GM12875 (cell line): ENCODE data around the gene ENO2.
"Not testable (repeated sequence)": the region's sequence is repeated elsewhere in the genome, so short reads cannot be mapped to it uniquely, and the experiment has no call there.

Source experiments
- H3K4me3 ChIP-seq: one replicate; pipeline ENCODE4 v1.5.1; 2011; ENCODE audit warnings: low read depth, low read length, control low read depth
- TF ChIP-seq, protein P1 (sequence below): IDR thresholded peaks from 2 replicates; pipeline ENCODE4 v1.5.1; 2011; ENCODE audit warnings: low read depth, mild to moderate bottlenecking, control low read depth, inconsistent platforms, low read length, moderate library complexity, borderline replicate concordance; ENCODE audit not compliant: insufficient read depth

ENO2 gene

GRCh38 chr12:6869049-6870021 is 45.0 kb upstream of the ENO2 start:
- TF ChIP-seq, protein P1, sequence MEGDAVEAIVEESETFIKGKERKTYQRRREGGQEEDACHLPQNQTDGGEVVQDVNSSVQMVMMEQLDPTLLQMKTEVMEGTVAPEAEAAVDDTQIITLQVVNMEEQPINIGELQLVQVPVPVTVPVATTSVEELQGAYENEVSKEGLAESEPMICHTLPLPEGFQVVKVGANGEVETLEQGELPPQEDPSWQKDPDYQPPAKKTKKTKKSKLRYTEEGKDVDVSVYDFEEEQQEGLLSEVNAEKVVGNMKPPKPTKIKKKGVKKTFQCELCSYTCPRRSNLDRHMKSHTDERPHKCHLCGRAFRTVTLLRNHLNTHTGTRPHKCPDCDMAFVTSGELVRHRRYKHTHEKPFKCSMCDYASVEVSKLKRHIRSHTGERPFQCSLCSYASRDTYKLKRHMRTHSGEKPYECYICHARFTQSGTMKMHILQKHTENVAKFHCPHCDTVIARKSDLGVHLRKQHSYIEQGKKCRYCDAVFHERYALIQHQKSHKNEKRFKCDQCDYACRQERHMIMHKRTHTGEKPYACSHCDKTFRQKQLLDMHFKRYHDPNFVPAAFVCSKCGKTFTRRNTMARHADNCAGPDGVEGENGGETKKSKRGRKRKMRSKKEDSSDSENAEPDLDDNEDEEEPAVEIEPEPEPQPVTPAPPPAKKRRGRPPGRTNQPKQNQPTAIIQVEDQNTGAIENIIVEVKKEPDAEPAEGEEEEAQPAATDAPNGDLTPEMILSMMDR, result peak; percentile 88
- peak overlapping the region; percentile 99 for H3K4me3 ChIP-seq

- H3K4me3 ChIP-seq, result not testable (repeated sequence)
These were observed 44.1 kb upstream of the ENO2 start for GRCh38 chr12:6870304-6870703.

DNA sequence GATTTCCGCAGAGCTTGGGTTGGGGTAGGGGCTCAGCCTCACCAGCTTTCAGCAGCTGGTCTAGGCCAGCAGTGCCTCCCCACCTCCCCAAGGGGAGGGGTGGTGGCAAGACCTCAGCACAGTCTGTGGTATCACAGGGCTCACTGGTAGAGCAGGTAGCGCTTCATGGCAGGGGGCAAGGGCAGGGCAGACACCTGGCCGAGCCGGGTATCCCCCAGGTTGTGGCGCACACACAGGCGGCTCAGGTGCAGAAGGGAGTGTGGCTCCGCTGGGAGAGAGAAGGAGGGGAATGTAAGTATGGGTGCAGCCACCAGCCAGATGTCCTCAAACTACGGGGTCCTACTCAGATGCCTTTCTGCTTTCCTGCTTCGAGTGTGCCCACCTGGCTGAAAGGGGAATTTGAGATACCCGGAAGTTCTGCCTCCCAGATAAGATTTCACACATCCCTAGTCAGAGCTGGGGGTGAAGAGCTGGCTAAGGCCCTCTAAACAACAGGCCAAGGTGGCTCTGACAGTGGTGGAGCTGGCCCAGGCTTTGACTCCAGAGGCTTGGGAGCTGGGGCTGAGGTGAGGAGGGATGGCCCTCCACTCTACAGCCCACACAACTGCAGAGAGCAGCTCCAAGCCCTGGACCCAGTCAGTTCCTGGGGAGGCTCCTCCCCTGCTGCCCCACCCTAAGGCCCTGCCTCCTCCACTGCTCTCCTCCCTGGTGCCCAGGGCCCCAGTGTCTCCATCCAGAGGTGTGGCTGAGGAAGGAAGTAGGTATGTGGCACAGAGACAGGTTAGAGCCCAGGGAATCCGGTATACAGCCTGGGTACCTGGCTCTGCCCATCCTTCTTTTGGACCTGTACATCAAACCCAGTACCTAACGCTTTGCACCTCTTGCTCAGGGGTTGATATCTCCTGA is 43.1 kb upstream of the ENO2 start:
- H3K4me3 ChIP-seq, result no peak overlapping the region
- TF ChIP-seq, protein P1, result no peak

DNA sequence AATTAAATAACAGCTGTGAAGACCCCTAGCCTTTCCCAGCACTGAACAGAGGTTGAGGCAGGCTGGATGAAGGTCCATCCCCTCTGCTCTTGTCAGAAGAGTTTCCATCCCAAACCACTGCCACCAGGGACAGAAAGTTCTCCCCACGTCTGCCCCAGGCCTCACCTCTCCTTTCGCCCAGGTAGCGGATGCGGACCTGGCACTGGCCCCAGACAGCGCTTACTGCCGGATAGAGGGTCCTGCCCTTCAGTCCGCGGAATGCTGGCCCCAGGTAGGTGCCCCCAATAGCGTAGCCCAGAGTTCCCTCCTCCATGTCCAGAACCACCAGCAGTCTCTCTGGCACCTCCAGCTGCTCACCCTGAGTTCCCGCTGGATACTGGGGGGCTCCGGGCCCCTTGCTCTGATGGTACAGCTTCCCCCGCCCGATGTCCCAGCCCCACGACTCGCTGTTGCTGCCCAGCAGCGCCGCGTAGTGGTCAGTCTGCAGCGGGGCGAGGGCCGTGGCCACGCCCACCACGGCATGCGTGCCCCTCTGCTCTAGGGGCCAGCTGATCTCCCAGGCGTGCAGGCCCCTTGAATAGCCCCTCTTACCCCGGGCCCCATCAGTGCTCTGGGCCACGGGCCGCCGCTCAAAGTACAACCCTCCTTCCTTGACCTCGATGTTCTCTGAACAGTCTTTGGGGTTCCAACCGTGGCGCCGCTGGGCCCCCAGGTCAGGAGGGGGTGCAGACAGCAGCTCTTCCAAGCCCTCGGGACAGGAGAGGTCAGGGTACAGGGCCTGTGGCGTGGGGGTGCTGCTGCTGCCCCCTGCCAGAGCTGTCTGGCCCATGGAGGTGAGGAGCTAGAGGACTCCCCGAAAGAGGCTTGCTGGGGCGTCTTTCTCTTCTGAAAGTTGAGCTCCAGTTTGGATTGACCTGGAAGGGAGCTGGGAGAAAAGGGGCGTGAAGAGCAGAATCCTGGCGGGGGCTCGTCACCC is 42.0 kb upstream of the ENO2 start:
- TF ChIP-seq, protein P1, result peak; percentile 99
- H3K4me3 ChIP-seq, result peak overlapping the region; percentile 52

GRCh38 chr12:6873094-6874014 is 41.0 kb upstream of the ENO2 start, which contains the start of gene SPSB2:
Gene SPSB2, minus strand, starts transcription at chr12:6873303. Its CDS starts 402 bp downstream, at chr12:6872901.
- TF ChIP-seq, protein P1, result no peak
- peak within 1 kb of the TSS; percentile 52 for H3K4me3 ChIP-seq

DNA sequence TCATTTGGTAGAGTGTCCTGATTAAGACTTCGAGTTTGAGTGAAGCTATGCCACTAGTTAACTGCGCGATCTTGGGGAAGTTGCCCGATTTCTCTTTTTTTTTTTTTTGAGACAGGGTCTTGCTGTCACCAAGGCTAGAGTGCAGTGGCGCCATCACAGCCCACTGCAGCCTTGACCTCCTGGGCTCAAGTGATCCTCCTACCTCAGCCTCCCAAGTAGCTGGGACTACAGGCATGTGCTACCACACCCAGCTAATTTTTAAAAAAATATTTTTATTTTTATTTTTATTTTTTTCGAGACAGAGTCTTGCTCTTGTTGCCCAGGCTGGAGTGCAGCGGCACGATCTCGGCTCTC is 40.4 kb upstream of the ENO2 start:
- H3K4me3 ChIP-seq, result not testable (repeated sequence)

DNA sequence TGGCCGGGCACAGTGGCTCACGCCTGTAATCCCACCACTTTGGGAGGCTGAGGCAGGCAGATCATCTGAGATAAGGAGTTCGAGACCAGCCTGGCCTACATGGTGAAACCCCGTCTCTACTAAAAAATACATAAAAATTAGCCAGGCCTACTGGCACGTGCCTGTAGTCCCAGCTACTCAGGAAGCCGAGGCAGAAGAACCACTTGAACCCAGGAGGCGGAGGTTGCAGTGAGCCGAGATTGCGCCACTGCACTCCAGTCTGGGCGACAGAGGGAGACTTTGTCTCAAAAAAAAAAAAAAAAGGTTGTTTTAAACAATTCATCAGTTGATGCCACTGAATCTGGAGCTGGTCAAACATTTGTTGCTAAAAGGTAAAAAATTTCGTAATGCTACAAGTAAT is 34.6 kb upstream of the ENO2 start:
- not testable (repeated sequence) for H3K4me3 ChIP-seq
